Measurements from ENCODE around the gene PRUNE1. TPM values are rescaled to one million over a fixed set of nuclear protein-coding genes. Genes with fewer than 3 reads are reported as not detected.

PRUNE1 gene
- total and polyA plus RNA-seq, 2 of the 4 experiments (the other 2 are of a cell fraction) = 7.9 to 9.4 TPM

DNA sequence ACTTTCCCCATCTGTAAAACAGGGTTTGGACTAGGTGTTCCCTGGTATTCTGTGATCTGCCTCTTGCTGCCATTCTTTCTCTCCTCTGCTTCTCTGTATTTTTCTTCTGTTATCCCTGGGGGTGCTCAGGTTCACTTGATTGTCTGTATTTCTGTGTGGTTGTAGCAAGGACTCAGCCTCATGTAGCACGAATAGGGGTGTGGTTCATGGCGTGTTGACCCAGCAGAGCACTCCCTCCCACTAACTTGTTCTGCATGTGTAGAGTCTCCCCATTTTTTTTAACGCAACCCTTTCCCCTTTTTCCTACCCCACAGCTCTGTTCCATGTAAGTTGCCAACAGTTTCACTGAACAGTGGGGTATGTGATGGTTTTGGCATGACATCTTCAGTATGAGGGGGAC lies 26.9 kb downstream of the PRUNE1 start:
- Histone ChIP-seq H3K9me1 (ENCODE audit: insufficient read depth, low read length) (no peaks in the 10 kb centered on the region), H4K8ac (ENCODE audit: low read depth in 2 of 2, low read length in 2 of 2) (no peak overlapping the region), H3K18ac (ENCODE audit: low read depth, low read length) (no peak overlapping the region), H3K4me3 (ENCODE audit: insufficient read depth, low read depth, low read length) (no peak overlapping the region), H4K5ac (ENCODE audit: low read depth, low read length) (no peak overlapping the region), H3K4me2 (ENCODE audit: low read depth, low read length) (no peak overlapping the region), H2AK9ac (replicated peaks; ENCODE audit: low read depth, low read length, poor library complexity) (no peak overlapping the region), H2BK120ac (ENCODE audit: low read depth, low read length) (no peak overlapping the region), H2AK5ac (ENCODE audit: low read depth, low read length) (no peak overlapping the region), H4K20me1 (ENCODE audit: insufficient read depth, low read length) (no peaks in the 10 kb centered on the region), H2BK15ac (ENCODE audit: low read depth, low read length) (no peak overlapping the region), H3K23ac (ENCODE audit: low read depth, low read length) (no peak overlapping the region), H3K9me3 (ENCODE audit: control insufficient read depth, insufficient read depth, low read length) (no peaks in the 10 kb centered on the region), H3K4ac (ENCODE audit: low read depth, low read length) (no peak overlapping the region), H3K9ac (ENCODE audit: low read depth, low read length) (no peak overlapping the region), H2BK20ac (ENCODE audit: low read depth, low read length) (no peak overlapping the region), H2AFZ (replicated peaks; ENCODE audit: low read length, poor library complexity) (no peak overlapping the region), H3K27me3 (ENCODE audit: control insufficient read depth, insufficient read depth, low read length) (no peaks in the 10 kb centered on the region), H2BK5ac (ENCODE audit: low read depth, low read length, poor library complexity, severe bottlenecking) (no peak overlapping the region), H4K91ac (ENCODE audit: insufficient read depth, low read depth, low read length) (no peak overlapping the region), H3K14ac (replicated peaks; ENCODE audit: low read depth, low read length) (no peak overlapping the region), H3K56ac (ENCODE audit: extremely low read depth, insufficient read depth, low read length) (no peak overlapping the region), H3K79me1 (ENCODE audit: low read depth in 1 of 2, low read length in 2 of 2) (no peaks in the 10 kb centered on the region), H3K27ac (ENCODE audit: insufficient read depth, low read length) (no peak overlapping the region), H3K4me1 (ENCODE audit: control insufficient read depth, insufficient read depth, low read length) (no peaks in the 10 kb centered on the region), H3K36me3 (ENCODE audit: control insufficient read depth, insufficient read depth, low read length) (peaks cover 20% of the 10 kb centered on the region)
- DNase-seq (no peak), ATAC-seq (ENCODE audit: low read depth) (no peak)
- dilution Hi-C loops (cut with HindIII; ENCODE audit: low sequenced_read_pairs, unreplicated experiment) = no loop called here
- BruUV-seq (replicated peaks) = no TSS peak
- CTCF ChIA-PET = no interaction called here
- POLR2A ChIA-PET (ENCODE audit: unreplicated experiment) = no interaction called here
- in situ Hi-C loops (cut with MboI; ENCODE audit: low sequenced_read_pairs) = loop anchor here (10.0 kb wide), 1 partner anchor 60 kb away; the partner anchor contains the start of gene CERS2
- intact Hi-C loops (cut with micrococcal nuclease) = no loop called here
- no peak for TF ChIP-seq RAD21 (IDR thresholded peaks at IDR 0.05; ENCODE audit: low read length)
- TF ChIP-seq MAZ (IDR thresholded peaks at IDR 0.05; ENCODE audit: borderline replicate concordance, low read depth, low read length) = no peak
- TF ChIP-seq FOS (IDR thresholded peaks at IDR 0.05; ENCODE audit: low read depth, low read length) = no peak
- TF ChIP-seq BHLHE40 (IDR thresholded peaks at IDR 0.05; ENCODE audit: low read depth, low read length) = no peak
- TF ChIP-seq MXI1 (IDR thresholded peaks at IDR 0.05; ENCODE audit: borderline replicate concordance, low read depth, low read length) = no peak
- TF ChIP-seq, protein P1, sequence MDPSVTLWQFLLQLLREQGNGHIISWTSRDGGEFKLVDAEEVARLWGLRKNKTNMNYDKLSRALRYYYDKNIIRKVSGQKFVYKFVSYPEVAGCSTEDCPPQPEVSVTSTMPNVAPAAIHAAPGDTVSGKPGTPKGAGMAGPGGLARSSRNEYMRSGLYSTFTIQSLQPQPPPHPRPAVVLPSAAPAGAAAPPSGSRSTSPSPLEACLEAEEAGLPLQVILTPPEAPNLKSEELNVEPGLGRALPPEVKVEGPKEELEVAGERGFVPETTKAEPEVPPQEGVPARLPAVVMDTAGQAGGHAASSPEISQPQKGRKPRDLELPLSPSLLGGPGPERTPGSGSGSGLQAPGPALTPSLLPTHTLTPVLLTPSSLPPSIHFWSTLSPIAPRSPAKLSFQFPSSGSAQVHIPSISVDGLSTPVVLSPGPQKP (IDR thresholded peaks at IDR 0.05; ENCODE audit: borderline replicate concordance, low read depth, low read length) = no peak
- TF ChIP-seq RFX5 (IDR thresholded peaks at IDR 0.05; ENCODE audit: low read depth, low read length) = no peak
- TF ChIP-seq, protein P2, sequence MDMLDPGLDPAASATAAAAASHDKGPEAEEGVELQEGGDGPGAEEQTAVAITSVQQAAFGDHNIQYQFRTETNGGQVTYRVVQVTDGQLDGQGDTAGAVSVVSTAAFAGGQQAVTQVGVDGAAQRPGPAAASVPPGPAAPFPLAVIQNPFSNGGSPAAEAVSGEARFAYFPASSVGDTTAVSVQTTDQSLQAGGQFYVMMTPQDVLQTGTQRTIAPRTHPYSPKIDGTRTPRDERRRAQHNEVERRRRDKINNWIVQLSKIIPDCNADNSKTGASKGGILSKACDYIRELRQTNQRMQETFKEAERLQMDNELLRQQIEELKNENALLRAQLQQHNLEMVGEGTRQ (IDR thresholded peaks at IDR 0.05; ENCODE audit: low read depth, low read length) = no peak
- no peak for TF ChIP-seq POLR2A (IDR thresholded peaks at IDR 0.05; ENCODE audit: low read depth, low read length)
- TF ChIP-seq SMC3 (IDR thresholded peaks at IDR 0.05; ENCODE audit: low read depth, low read length) = no peak
- TF ChIP-seq NFE2L2 (IDR thresholded peaks at IDR 0.05; ENCODE audit: low read depth, low read length) = no peak
- TF ChIP-seq CHD1 (IDR thresholded peaks at IDR 0.05; ENCODE audit: low read depth, low read length) = no peak
- TF ChIP-seq CEBPB (IDR thresholded peaks at IDR 0.05; ENCODE audit: low read depth, low read length) = no peak
- TF ChIP-seq MAFK (IDR thresholded peaks at IDR 0.05; ENCODE audit: low read depth, low read length) = no peak
- no CpG with 5 or more reads among the region's 3 CpGs for WGBS, 2 experiments (ENCODE audit: extremely low coverage in 2 of 2, insufficient read length in 1 of 2)

Measured in IMR-90 (cell line).